ENCODE data around the gene COL28A1. TPM values are rescaled to one million over a fixed set of nuclear protein-coding genes. Genes with fewer than 3 reads are reported as not detected.
A peak's percentile ranks its signal among the peaks of the same experiment; 100 is the strongest.
"Not testable (repeated sequence)": the region's sequence is repeated elsewhere in the genome, so short reads cannot be mapped to it uniquely, and the experiment has no call there.

Gene COL28A1
- total RNA-seq, 1 experiment from 2014 or later: 0.26 TPM

- H4K20me1 ChIP-seq (ENCODE audit: low read length): no peaks in the 10 kb centered on the region
- no peaks in the 10 kb centered on the region for H3K27me3 ChIP-seq (ENCODE audit: low read length)
- H3K36me3 ChIP-seq (ENCODE audit: low read depth, low read length): no peaks in the 10 kb centered on the region
- no peaks in the 10 kb centered on the region for H3K9me3 ChIP-seq (ENCODE audit: low read length)
- H3K27ac ChIP-seq (ENCODE audit: low read length): no peak overlapping the region
- no peak overlapping the region for H3K9ac ChIP-seq (ENCODE audit: low read length)
- H3F3A ChIP-seq (ENCODE audit: low read length, unreplicated experiment): no peaks in the 10 kb centered on the region
- intact Hi-C loops (cut with micrococcal nuclease): loop anchor here (5.0 kb wide), 1 partner anchor 223 kb away; the partner anchor contains the start of gene C1GALT1
- H3K4me3 ChIP-seq (ENCODE audit: low read length): no peak overlapping the region
- H3K79me2 ChIP-seq (ENCODE audit: low read length): no peaks in the 10 kb centered on the region
- no peaks in the 10 kb centered on the region for H3K9me2 ChIP-seq (replicated peaks; ENCODE audit: low read length)
- DNase-seq: no peak
- CTCF ChIA-PET: no interaction called here
- no peak for TF ChIP-seq EZH2 (IDR thresholded peaks at IDR 0.05; ENCODE audit: low read length, unreplicated experiment)
- no peak for TF ChIP-seq EZH2phosphoT487 (IDR thresholded peaks at IDR 0.05; ENCODE audit: borderline replicate concordance, low read length)
- no peak for TF ChIP-seq CTCF (conservative IDR thresholded peaks at IDR 0.05; ENCODE audit: low read depth, low read length)
- no peak overlapping the region for H3K4me2 ChIP-seq (ENCODE audit: low read length)
- POLR2A ChIA-PET (ENCODE audit: unreplicated experiment): no interaction called here
- no peak for ATAC-seq
- BruUV-seq (replicated peaks): no TSS peak
- no peak overlapping the region for H2AFZ ChIP-seq (ENCODE audit: low read length)
- H3K4me1 ChIP-seq (ENCODE audit: insufficient read depth, low read length): peaks cover 16% of the 10 kb centered on the region; the same call in 1 of the 2 replicates
These were observed 130.2 kb downstream of the COL28A1 start for GRCh38 chr7:7405461-7405860.

- Histone ChIP-seq H3K4me2 (ENCODE audit: low read length) (no peak overlapping the region), H3K9me2 (replicated peaks; ENCODE audit: low read length) (no peaks in the 10 kb centered on the region), H3F3A (ENCODE audit: low read length, unreplicated experiment) (no peaks in the 10 kb centered on the region), H2AFZ (ENCODE audit: low read length) (no peak overlapping the region), H3K27me3 (ENCODE audit: low read length) (no peaks in the 10 kb centered on the region), H3K4me3 (ENCODE audit: low read length) (no peak overlapping the region), H3K36me3 (ENCODE audit: low read depth, low read length) (no peaks in the 10 kb centered on the region), H3K27ac (ENCODE audit: low read length) (no peak overlapping the region), H3K9me3 (ENCODE audit: low read length) (no peaks in the 10 kb centered on the region), H3K4me1 (ENCODE audit: insufficient read depth, low read length) (no peaks in the 10 kb centered on the region), H4K20me1 (ENCODE audit: low read length) (no peaks in the 10 kb centered on the region), H3K79me2 (ENCODE audit: low read length) (no peaks in the 10 kb centered on the region), H3K9ac (ENCODE audit: low read length) (no peak overlapping the region)
- intact Hi-C loops (cut with micrococcal nuclease): no loop called here
- CTCF ChIA-PET: no interaction called here
- ATAC-seq: no peak
- DNase-seq: no peak
- POLR2A ChIA-PET (ENCODE audit: unreplicated experiment): no interaction called here
- no peak for TF ChIP-seq EZH2phosphoT487 (IDR thresholded peaks at IDR 0.05; ENCODE audit: borderline replicate concordance, low read length)
- TF ChIP-seq EZH2 (IDR thresholded peaks at IDR 0.05; ENCODE audit: low read length, unreplicated experiment): no peak
- no peak for TF ChIP-seq CTCF (conservative IDR thresholded peaks at IDR 0.05; ENCODE audit: low read depth, low read length)
- no TSS peak for BruUV-seq (replicated peaks)
These were observed 136.0 kb downstream of the COL28A1 start for GRCh38 chr7:7399707-7400106.

- Histone ChIP-seq H4K20me1 (ENCODE audit: low read length) (no peaks in the 10 kb centered on the region), H3K4me2 (ENCODE audit: low read length) (no peak overlapping the region), H3K4me3 (ENCODE audit: low read length) (no peak overlapping the region), H3K79me2 (ENCODE audit: low read length) (no peaks in the 10 kb centered on the region), H2AFZ (ENCODE audit: low read length) (no peak overlapping the region), H3K27ac (ENCODE audit: low read length) (no peak overlapping the region), H3K9me3 (ENCODE audit: low read length) (no peaks in the 10 kb centered on the region), H3K9ac (ENCODE audit: low read length) (no peak overlapping the region), H3F3A (ENCODE audit: low read length, unreplicated experiment) (no peaks in the 10 kb centered on the region), H3K9me2 (replicated peaks; ENCODE audit: low read length) (no peaks in the 10 kb centered on the region), H3K27me3 (ENCODE audit: low read length) (no peaks in the 10 kb centered on the region), H3K36me3 (ENCODE audit: low read depth, low read length) (no peaks in the 10 kb centered on the region), H3K4me1 (ENCODE audit: insufficient read depth, low read length) (no peaks in the 10 kb centered on the region)
- TF ChIP-seq EZH2phosphoT487 (IDR thresholded peaks at IDR 0.05; ENCODE audit: borderline replicate concordance, low read length): no peak
- TF ChIP-seq CTCF (conservative IDR thresholded peaks at IDR 0.05; ENCODE audit: low read depth, low read length): no peak
- ChIA-PET CTCF (no interaction called here), POLR2A (ENCODE audit: unreplicated experiment) (no interaction called here)
- BruUV-seq (replicated peaks): no TSS peak
- ATAC-seq (peak; percentile 53), DNase-seq (no peak)
- intact Hi-C loops (cut with micrococcal nuclease): no loop called here
These were observed 139.9 kb downstream of the COL28A1 start for GRCh38 chr7:7395785-7396184.

- DNase-seq; H2AFZ ChIP-seq (ENCODE audit: low read length); H3K4me1 ChIP-seq (ENCODE audit: insufficient read depth, low read length); H3K36me3 ChIP-seq (ENCODE audit: low read depth, low read length); H3K27ac ChIP-seq (ENCODE audit: low read length); H3K9me3 ChIP-seq (ENCODE audit: low read length); H3K9me2 ChIP-seq (replicated peaks; ENCODE audit: low read length); CTCF ChIA-PET; H4K20me1 ChIP-seq (ENCODE audit: low read length); H3K9ac ChIP-seq (ENCODE audit: low read length); H3K27me3 ChIP-seq (ENCODE audit: low read length); intact Hi-C loops (cut with micrococcal nuclease); H3K79me2 ChIP-seq (ENCODE audit: low read length); H3K4me2 ChIP-seq (ENCODE audit: low read length); ATAC-seq; H3F3A ChIP-seq (ENCODE audit: low read length, unreplicated experiment); POLR2A ChIA-PET (ENCODE audit: unreplicated experiment); H3K4me3 ChIP-seq (ENCODE audit: low read length); BruUV-seq (replicated peaks): not testable (repeated sequence)
These were observed 147.5 kb downstream of the COL28A1 start for GRCh38 chr7:7388164-7388563.
